A204.1 (cell line): ENCODE measurements around the gene CHRD.

Experiments used
- FAIRE-seq: peaks from 2 replicates; lab custom pipeline; 2012; peaks lifted over from hg19 to GRCh38; lab: Jason Lieb, UNC

CHRD gene

GRCh38 chr3:184347321-184348056, 32.4 kb upstream of the CHRD start:
- no peak for FAIRE-seq

GRCh38 chr3:184348057-184348382, 31.8 kb upstream of the CHRD start:
- no peak for FAIRE-seq

- FAIRE-seq = no peak
Measured at GRCh38 chr3:184349563-184350470, 30.0 kb upstream of the CHRD start.

GRCh38 chr3:184350618-184351017, 29.2 kb upstream of the CHRD start:
- FAIRE-seq = no peak

GRCh38 chr3:184351511-184352148, 28.2 kb upstream of the CHRD start:
- FAIRE-seq = no peak

GRCh38 chr3:184352149-184352785, 27.6 kb upstream of the CHRD start:
- no peak for FAIRE-seq

GRCh38 chr3:184352897-184353545, 26.8 kb upstream of the CHRD start:
- no peak for FAIRE-seq

GRCh38 chr3:184353546-184353941, 26.3 kb upstream of the CHRD start:
- FAIRE-seq = no peak

- FAIRE-seq = no peak
Measured at GRCh38 chr3:184354121-184354728, 25.6 kb upstream of the CHRD start.

GRCh38 chr3:184354754-184355153, 25.1 kb upstream of the CHRD start:
- FAIRE-seq = no peak

GRCh38 chr3:184355261-184356040, 24.4 kb upstream of the CHRD start:
- FAIRE-seq = no peak

- FAIRE-seq = no peak
Measured at GRCh38 chr3:184357248-184358123, 22.4 kb upstream of the CHRD start.

- no peak for FAIRE-seq
Measured at GRCh38 chr3:184358124-184358767, 21.6 kb upstream of the CHRD start.

GRCh38 chr3:184358921-184359350, 20.9 kb upstream of the CHRD start:
- FAIRE-seq = no peak

- FAIRE-seq = no peak
Measured at GRCh38 chr3:184359610-184360009, 20.2 kb upstream of the CHRD start.

GRCh38 chr3:184360070-184360928, 19.6 kb upstream of the CHRD start:
- no peak for FAIRE-seq

GRCh38 chr3:184360929-184361531, 18.8 kb upstream of the CHRD start:
- no peak for FAIRE-seq

- no peak for FAIRE-seq
Measured at GRCh38 chr3:184361532-184361931, 18.3 kb upstream of the CHRD start, which contains the start of the genes CLCN2 and POLR2H. TSS of gene CLCN2 (minus strand) at chr3:184361605. CDS start at chr3:184361479, 126 bp downstream. TSS of gene POLR2H (plus strand) at chr3:184361710. CDS start at chr3:184363493, 1,783 bp downstream.
